PC-3 (cell line): ENCODE measurements around the gene SEC31B.

Experiments
- CTCF ChIP-seq: fragments of 300-600 bp; sonication (generic); conservative IDR thresholded peaks from 2 replicates; pipeline ENCODE4 v1.5.1; 2017; ENCODE audit warnings: antibody characterized with exemption, low read depth, mild to moderate bottlenecking, low read length
- EZH2phosphoT487 ChIP-seq: fragments of 300-600 bp; sonication (generic); IDR thresholded peaks from 2 replicates; pipeline ENCODE4 v1.6.1; 2018; ENCODE audit warnings: mild to moderate bottlenecking, antibody characterized with exemption, low read length, borderline replicate concordance

- no peak for TF ChIP-seq CTCF
- no peak for TF ChIP-seq EZH2phosphoT487
Observed at GRCh38 chr10:100529475-100530298, 10.0 kb upstream of the SEC31B start, which contains the start of gene NDUFB8.
